OCI-LY3 (cell line): Measurements from ENCODE around the gene NUTM2A.
"Not testable (repeated sequence)": the region's sequence is repeated elsewhere in the genome, so short reads cannot be mapped to it uniquely, and the experiment has no call there.

Source experiments
- EZH2phosphoT487 ChIP-seq: fragments of 200-600 bp; shearing (Covaris generic); IDR thresholded peaks from 2 replicates; pipeline ENCODE4 v1.6.1; 2018; ENCODE audit warnings: antibody characterized with exemption, mixed run types, low read depth
- TF ChIP-seq, protein P1 (sequence below): fragments of 200-600, 300-600 bp; sonication (generic); IDR thresholded peaks from 2 replicates; pipeline ENCODE4 v1.5.1; 2014; ENCODE audit warnings: antibody characterized with exemption, low read length, low read depth

DNA sequence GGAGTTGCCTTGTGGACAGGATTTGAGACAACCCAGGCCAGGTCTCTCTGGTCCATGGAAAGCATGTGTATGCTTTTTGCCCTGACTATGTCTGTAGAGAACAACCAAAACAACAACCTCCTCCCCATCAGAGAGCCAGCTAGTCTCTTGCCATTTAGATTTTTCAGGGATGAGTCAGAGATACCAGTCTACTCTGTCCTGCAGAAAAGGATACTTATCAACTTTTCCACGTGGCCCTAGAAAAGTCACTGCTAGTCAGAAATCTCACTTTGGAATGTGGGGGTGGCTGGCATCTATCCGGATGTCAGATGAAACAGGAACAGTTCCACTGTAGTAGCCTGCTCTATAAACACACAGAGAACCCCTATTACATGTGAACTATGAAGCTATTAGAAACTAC is 13.4 kb upstream of the NUTM2A start:
- TF ChIP-seq, protein P1, sequence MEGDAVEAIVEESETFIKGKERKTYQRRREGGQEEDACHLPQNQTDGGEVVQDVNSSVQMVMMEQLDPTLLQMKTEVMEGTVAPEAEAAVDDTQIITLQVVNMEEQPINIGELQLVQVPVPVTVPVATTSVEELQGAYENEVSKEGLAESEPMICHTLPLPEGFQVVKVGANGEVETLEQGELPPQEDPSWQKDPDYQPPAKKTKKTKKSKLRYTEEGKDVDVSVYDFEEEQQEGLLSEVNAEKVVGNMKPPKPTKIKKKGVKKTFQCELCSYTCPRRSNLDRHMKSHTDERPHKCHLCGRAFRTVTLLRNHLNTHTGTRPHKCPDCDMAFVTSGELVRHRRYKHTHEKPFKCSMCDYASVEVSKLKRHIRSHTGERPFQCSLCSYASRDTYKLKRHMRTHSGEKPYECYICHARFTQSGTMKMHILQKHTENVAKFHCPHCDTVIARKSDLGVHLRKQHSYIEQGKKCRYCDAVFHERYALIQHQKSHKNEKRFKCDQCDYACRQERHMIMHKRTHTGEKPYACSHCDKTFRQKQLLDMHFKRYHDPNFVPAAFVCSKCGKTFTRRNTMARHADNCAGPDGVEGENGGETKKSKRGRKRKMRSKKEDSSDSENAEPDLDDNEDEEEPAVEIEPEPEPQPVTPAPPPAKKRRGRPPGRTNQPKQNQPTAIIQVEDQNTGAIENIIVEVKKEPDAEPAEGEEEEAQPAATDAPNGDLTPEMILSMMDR = not testable (repeated sequence)
- TF ChIP-seq EZH2phosphoT487 = not testable (repeated sequence)
